HG03060 (cell line): ENCODE data around the gene LDLRAD2.
"Not testable (repeated sequence)": the region's sequence is repeated elsewhere in the genome, so short reads cannot be mapped to it uniquely, and the experiment has no call there.

Experiments
- ATAC-seq: cut with Tn5 transposase; IDR thresholded peaks from one replicate; pipeline ENCODE4 v1.9.1; 2021; ENCODE audit warnings: low read depth, moderate number of reproducible peaks; ENCODE audit not compliant: unreplicated experiment

Gene LDLRAD2, protein sequence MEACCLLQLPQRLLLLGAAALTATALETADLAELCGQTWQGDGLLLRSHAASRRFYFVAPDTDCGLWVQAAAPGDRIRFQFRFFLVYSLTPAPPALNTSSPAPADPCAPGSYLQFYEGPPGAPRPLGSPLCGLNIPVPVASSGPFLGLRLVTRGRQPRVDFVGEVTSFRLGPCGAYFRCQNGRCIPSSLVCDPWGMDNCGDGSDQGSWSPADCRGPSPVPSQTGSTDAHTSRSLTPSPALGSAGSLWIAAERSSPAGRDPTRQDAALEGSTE

DNA sequence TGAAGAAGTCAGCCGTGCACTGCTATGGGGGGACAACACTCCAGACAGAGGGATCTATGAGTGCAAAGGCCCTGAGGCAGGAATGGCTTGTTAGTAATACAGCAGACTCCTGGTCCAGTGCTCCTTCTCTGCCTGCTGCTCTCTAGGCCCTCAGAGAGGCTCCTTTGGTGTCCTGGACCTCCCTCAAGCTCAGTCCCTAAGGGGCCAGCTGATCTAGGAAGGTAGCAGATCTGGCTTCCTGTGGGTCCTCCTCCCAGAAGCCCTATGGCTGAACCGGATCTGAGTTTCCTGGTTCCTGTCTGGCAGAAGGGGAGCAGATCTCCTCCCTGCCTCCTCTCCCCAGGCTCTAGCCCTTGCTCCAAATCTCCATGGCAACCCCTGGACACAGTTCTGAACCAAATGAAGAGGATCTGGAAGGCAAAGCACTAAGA is at the start of gene LDLRAD2:
TSS of gene LDLRAD2 (plus strand) at position 391 of the 431 bp plus-strand sequence. CDS start 187 bp downstream, outside the sequence.
- no peak for ATAC-seq

DNA sequence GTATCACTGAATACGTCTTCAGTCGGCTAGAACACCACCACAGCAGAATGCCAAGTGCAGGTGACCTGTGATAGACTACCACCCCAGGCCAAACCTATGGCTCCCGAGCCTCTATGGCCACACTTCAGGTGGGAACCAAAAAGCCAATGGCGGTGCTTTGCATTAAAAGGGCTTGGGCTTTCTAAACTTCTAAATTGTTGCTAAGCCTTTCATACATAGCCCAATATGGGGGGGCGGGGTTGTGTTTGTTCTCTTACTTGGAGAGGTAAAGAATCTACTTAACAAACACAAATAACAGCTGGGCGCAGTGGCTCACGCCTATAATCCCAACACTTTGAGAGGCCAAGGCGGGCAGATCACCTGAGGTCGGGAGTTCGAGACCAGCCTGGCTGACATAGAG is 48.8 kb upstream of the LDLRAD2 start:
- no peak for ATAC-seq

DNA sequence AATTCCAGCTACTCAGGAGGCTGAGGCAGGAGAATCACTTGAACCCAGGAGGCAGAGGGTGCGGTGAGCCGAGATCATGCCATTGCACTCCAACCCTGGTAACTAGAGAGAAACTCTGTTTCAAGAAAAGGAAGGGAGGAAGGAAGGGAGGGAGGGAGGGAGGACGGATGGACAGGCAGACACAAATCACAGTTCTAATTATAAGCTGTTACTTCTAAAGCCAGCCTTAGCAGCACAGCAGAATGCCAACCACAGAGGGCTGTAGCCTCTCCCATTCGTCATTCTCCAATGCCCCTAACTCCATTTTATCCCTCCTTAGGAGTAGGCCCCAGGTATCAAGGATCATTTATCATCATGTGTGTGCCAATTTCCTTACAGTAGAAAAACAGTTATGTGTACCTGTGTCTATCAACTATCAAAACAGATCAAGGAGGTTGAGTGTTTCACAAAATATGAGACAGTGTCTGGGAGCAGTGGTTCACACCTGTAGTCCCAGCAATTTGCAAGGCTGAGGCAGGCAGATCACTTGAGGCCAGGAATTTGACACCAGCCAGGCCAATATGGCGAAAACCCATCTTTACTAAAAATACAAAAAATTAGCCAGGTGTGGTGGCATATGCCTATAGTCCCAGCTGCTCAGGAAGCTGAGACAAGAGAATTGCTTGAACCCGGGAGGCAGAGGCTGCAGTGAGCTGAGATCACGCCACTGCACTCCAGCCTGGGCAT is 48.2 kb upstream of the LDLRAD2 start:
- ATAC-seq: no peak

DNA sequence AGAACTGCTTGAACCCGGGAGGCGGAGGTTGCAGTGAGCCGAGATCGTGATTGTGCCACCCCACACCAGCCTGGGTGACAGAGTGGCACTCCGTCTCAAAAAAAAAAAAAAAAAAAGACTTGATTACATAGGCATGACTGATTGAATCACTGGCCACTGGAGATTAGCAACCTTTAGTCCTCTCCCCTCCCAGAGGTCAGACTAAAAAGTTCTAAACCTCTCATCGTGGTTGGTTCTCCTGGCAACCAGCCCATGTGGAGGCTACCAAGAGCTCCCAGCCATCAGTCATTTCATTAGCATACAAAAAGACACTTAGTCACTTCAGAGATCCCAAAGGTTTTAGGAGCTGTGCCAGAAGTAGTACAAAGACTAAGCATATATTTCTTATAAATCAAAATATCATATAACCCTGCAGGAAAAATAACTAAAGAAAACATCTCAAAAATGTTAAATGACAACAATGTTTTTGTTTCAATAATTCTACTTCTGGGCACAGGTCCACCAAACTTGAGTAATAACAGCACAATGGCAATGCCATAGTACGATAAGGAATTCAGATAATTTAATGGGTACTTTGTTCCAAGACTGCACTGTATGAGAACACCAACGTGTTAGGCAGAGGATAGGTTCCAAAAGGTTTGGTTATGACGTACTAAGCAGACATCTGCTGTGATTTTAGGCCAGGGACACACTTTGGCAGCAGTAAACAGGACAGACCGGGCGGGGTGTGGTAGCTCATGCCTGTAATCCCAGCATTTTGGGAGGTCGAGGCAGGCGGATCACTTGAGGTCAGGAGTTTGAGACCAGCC is 47.2 kb upstream of the LDLRAD2 start:
- ATAC-seq: no peak

DNA sequence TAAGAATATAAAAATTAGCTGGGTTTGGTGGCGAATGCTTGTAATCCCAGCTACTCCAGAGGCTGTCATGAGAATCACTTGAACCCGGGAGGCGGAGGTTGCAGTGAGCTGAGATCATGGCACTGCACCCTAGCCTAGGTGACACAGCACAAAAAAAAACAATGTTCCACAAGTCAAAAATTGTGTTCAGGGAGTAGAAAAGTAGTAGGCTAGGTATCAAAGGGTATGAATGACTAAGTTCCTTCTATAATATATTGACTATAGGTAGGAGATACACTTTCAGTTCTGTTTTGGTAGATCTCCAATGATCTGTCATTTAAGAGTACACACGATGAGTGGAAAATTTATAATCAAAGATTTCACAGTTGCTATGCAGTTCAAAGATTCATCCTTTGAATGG is 45.9 kb upstream of the LDLRAD2 start:
- ATAC-seq: no peak

DNA sequence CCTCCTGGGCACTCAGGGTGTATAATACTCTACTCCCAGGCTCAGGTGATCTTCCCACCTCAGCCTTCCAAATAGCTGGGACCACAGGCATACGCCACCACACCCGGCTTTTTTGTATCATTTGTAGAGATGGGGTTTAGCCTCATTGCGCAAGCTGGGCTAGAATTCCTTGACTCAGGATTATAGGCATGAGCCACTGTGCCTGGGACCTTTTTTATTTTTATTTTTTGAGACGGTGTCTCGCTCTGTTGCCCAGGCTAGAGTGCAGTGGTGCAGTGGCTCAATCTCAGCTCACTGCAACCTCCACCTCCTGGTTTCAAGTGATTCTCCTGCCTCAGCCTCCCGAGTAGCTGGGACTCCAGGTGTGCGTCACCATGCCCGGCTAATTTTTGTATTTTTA is 45.0 kb upstream of the LDLRAD2 start:
- ATAC-seq: not testable (repeated sequence)

DNA sequence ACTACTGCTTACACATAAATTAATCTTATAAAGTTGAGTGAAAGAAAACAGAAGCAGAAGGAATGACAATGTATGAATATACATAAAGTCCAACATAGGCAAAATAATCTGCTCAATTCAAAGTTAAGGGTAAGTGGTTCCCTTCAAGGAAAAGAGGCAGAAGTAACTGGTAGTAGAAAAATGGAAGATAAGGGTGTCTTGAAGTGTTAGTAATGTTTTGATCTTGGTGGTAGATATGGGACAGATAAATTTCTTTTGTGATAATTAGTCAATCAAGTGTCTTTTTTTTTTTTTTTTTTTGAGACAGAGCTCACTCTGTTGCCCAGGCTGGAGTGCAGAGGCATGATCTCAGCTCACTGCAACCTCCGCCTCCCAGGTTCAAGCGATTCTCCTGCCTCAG is 41.9 kb upstream of the LDLRAD2 start:
- no peak for ATAC-seq

DNA sequence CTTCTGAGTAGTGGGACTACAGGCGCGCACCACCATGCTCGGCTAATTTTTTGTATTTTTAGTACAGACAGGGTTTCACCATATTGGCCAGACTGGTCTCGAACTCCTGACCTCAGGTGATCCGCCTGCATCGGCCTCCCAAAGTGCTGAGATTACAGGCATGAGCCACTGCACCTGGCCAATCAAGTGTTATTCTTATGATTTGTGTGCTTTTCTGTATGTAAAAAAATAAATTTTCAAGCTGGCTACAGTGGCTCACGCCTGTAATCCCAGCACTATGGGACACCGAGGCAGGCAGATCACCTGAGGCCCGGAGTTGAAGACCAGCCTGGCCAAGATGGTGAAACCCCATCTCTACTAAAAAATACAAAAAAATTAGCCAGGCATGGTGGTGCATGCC is 41.5 kb upstream of the LDLRAD2 start:
- ATAC-seq: not testable (repeated sequence)

DNA sequence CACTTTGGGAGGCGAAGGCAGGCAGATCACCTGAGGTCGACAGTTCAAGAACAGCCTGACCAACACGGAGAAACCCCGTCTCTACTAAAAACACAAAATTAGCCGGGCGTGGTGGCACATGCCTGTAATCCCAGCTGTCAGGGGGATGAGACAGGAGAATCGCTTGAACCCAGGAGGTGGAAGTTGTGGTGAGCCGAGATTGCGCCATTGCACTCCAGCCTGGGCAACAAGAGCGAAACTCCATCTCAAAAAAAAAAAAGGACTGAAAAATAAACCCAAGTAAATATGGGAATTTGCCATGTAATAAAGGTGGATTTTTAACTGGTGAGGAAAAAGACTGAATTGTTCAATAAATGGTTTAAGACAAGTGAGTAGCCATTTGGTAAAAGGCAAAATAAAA is 40.4 kb upstream of the LDLRAD2 start:
- ATAC-seq: not testable (repeated sequence)

DNA sequence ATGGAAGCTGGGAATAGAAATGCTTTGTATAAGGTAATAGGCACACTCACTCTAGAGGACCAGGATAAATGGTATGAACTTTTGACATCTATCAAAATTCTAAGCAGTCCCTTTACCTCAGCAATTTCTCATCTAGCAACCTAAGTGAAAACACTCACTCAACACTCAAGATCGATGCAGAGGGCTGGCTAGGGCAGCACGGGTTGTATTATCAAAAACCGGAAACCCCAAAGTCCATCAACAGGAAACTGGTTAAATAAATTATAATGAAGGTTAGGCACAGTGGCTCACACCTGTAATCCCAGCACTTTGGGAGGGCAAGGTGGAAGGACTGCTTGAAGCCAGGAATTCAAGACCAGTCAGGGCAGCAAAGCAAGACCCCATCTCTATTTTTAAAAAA is 38.5 kb upstream of the LDLRAD2 start:
- no peak for ATAC-seq

DNA sequence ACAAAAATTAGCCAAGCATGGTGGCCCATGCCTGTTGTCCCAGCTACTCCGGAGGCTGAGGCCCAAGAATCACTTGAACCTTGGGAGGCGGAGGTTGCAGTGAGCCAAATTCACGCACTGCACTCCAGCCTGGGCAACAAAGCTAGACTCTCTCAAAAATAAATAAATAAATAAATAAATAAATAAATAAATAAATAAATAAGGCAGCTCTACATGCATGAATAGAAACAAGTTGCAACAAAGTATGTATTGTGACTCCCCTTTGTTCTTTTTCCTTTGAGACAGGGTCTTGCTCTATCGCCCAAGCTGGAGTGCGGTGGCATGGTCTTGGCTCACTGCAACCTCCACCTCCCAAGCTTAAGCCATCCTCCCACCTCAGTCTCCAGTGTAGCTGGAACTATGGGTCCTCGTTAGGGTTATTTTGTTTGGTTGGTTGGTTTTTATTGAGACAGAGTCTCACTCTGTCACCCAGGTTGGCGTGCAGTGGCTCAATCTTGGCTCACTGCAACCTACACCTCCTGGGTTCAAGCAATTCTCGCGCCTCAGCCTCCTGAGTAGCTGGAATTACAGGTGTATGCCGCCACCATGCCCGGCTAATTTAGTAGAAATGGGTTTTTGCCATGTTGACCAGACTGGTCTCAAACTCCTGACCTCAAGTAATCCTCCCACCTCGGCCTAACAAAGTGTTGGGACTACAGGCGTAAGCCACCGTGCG is 37.1 kb upstream of the LDLRAD2 start:
- ATAC-seq: no peak

DNA sequence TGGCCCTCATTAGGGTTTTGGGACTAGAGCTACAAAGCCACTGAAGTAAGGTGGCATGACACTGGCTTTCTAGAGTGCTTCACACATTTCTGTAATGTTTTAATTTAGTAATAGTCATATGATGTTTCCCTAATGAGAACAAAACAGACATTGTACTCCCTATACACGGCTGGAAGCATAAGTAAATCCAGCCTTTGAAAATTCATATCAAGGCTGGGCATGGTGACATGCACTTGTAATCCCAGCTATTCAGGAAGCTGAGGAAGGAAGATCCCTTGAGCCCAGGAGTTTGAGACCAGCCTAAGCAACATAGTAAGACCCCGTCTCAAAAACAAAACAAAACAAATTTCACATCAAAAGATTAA is 36.5 kb upstream of the LDLRAD2 start:
- no peak for ATAC-seq

DNA sequence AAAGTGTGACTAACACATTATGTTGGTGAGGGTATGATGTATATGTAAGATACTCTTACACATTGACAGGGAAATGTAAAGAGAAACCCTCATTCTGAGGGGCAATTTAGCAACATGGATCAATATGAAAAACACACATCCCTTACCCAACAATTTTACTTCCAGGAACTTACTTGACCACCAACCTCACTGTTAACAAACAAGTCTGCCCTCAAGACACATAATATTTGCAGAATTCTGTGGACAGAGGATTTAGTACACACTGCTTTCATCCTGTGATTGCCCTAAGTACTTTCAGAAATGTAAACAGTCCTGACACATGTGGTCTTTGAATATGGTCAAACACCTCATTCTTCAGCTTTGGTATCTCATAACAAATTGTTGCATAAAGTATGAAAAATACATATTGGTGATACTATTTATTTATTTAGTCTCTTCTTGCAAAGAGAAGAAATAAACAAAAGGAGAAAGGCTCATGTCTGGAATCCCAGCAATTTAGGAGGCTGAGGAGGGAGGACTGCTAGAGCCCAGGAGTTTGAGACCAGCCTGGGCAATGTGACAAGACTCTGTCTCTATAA is 36.0 kb upstream of the LDLRAD2 start:
- no peak for ATAC-seq

DNA sequence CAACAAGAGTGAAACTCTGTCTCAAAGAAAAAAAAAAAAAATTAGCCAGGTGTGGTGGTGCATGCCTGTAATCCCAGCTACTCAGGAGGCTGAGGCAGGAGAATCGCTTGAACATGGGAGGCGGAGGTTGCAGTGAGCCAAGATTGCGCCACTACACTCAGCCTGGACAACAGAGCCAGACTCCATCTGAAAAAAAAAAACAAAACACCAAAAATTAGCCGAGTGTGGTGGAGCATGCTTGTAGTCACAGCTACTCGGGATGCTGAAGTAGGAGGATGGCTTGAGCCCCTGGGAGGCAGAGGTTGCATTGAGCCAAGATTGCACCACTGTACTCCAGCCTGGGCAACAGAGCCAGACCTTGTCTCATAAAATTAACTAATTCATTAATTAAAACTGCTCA is 35.1 kb upstream of the LDLRAD2 start:
- not testable (repeated sequence) for ATAC-seq

DNA sequence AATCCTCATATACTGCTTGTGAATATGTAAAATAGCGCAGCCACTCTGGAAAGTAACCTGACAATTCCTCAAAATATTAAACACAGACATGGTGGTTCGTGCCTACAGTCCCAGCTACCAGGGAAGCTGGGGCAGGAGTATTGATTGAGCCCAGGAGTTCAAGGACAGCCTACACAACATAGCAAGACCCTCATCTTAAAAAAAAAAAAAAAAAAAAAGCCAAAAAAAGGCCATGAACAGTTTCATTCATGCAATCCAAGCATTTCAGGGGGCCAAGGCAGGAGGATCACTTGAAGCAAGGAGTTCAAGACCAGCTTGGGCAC is 33.7 kb upstream of the LDLRAD2 start:
- ATAC-seq: no peak

DNA sequence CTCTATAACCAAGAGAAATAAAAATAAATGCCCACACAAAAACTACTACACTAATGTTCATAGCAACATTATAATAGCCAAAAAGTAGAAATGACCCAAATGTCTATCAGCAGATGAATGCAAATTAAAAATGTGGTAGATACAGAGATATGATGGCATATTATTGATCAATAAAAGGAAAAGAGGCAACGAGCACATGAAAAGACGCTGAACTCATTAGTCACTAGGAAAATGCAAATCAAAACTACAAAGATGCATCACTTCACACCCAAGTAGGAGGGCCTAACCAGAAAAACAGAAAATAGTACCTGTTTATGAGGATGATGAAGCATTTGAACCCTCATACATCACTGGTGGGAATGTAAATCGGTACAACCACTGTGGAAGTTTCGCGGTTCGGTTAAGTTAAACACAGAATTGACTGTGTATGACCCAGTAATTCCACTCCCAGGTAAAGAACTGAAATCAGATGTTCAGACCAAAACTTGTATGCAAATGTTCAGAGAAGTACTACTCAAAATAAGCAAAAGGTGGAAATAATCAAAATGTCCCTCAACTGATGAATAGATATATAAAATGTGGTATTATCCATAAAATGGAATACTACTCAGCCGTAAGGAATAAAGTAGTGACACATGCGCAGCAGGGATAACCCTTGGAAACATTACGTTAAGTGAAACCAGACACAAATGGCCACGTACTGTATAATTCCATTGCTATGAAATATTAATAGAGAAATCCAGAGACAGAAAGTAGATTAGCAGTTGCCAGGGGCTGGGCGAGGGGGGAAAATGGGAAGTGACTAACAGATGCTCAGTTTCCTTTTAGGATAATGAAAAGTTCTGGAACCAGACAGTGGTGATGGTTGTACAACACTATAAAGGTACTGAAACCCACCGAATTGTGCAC is 32.2 kb upstream of the LDLRAD2 start:
- ATAC-seq: peak; percentile 26

DNA sequence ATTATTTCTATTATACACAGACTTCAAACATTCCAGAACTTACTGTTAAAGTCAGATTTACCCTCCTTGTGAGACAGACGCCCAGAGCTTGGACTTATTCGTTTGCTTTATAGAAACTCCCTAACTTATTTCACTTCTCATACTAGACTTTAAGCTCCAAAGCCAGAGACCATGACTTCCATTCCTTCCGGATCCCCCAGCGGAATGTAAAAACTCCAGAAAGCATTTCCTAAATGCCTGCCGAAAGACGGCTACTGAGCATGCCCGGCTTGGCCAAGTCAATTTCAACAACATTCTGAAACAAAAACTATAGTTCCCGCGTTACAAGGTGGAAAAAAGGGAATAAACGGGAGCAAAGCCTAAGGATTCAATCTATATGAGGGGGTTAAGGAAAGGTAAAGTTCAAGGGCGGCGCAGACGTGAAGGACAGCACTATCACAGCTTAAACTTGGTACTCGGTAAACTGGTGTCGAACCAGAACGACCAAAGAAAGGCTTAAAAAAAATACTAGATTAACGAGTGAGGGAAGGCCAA is 30.2 kb upstream of the LDLRAD2 start:
- ATAC-seq: no peak

DNA sequence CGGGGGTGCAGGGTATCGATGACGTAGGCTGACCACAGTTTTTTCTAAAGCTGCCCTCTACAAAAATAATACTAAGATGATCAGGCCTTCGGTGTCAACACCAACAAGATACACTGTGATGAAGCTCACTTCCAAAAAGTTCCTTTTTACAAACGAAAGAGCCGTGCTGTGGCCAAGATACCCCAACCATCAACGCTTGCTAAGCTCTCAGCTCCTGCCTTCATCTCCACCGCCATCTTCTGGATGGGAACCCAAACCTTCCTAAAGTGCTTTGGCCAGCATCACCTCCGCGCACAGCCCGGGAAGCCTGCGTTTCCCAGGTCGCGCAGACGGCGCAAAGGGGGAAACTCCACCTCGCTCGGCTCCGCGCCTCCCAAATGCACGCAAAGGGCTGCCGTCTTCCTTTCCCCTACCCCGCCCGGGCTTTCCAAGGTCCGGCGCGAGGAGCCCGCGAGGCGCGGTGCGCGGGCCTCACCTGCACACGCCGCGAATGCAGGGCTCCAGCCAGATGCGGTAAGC is 29.7 kb upstream of the LDLRAD2 start:
- peak; percentile 17 for ATAC-seq
